GM21529 (cell line): ENCODE data around the gene GRID2.

Experiments
- ATAC-seq: cut with Tn5 transposase; IDR thresholded peaks from one replicate; pipeline ENCODE4 v1.9.1; 2021; ENCODE audit not compliant: unreplicated experiment

GRID2 gene

DNA sequence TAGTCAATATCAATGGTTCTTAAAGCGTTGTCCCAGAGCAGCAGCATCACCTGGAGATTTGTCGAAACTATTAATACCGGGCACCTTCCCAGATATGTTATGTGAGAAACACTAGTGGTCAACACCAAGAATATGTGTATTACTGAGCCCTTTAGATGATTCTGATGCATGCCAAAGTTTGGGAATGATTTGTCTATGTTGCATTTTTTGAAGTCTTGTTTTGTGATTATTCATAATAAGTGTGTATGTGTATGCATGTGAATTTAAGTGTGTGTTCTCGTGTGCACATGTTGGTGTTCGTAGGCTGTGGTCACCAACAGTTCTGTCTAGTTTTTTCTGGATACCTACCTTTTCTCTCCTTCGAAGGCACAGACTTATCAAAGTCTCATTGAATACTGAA is 749.4 kb downstream of the GRID2 start:
- ATAC-seq: no peak

DNA sequence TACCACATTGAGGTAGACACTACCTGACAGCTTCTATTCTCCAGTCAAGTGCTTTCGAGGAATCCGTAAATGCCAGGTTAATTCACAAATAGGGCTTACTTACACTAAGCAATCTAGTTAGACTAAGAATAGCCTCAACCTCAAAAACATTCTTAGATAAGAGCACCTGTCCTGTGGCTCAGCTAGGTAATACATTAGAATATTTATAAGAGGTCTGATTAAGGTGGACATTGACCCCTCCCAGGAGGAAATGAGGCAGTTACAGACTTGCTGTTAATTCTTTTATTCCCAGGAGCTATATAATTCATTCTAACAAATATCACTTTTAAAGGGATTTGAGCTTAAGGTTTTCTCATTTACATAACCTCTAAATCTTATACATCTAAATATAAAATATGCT is 758.1 kb downstream of the GRID2 start:
- ATAC-seq: no peak

DNA sequence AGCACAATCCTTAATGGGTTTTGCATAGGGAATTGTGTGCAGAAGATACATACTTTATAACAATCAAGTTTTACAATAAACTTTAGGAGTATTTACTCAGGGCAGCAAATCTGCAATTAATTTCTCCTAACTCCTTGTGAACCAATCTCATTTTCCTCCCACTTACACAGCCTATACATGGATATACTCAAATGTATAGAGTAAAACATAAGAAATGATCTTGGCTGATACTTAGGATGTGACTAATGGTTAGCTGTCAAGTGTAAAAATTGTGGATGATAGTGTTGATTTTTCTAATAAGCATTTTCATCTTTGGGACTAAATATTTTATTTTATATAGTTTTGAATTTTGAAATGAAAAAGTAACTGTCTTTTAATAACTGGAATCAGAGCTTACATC is 759.6 kb downstream of the GRID2 start:
- no peak for ATAC-seq

DNA sequence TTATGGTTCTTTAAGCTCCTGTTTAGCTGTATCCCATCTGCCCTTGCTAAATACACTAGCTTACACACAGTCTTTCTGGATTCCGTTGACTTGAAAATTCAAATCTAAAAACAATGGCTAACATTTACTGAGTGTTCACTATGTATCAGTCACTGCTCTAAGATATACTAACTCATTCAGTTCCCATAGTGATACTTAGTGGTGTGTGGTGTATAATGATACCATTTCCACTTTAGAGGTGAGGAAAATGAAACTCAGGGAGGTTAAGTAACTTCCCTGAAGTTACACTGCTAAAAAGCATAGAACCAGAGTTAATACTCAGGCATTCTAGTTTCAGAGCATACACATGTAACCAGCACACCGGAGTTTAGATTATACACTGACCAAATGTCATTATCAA is 762.0 kb downstream of the GRID2 start:
- ATAC-seq: no peak

DNA sequence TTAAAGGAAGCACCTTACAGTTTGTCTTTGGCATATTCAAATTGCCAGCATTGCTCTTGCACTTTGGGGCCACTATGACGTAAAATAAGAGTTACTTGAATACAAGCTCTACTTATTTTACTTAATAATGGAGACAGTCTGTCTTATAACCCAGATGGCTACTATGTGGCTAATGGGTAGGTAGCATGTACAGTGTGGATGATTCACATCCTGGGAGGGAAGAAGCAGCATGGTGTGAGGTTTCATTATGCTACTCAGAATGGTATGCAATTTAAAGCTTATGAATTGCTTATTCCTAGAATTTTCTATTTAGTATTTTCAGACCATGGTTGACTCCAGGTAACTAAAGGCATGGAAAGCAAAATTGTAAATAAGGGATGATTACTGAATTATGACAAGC is 763.0 kb downstream of the GRID2 start:
- ATAC-seq: no peak

DNA sequence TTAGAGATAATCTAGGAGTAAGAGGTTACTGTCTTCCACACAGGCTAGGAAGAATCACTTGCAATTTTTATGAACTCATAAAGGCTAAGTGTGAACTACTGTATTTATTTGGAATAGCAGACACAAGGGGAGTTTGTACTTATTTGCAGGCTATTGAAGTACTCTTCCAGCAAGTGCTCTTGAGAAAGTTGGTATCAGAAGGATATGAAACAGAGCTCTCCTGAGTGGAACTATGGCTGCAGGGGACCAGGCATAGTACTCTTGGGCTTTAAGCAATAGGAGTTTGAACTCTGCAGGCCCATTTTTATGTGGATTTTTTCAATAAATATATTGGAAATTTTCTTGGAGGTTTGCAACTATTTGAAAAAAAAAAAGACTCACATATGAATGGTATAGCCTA is 768.5 kb downstream of the GRID2 start:
- no peak for ATAC-seq

DNA sequence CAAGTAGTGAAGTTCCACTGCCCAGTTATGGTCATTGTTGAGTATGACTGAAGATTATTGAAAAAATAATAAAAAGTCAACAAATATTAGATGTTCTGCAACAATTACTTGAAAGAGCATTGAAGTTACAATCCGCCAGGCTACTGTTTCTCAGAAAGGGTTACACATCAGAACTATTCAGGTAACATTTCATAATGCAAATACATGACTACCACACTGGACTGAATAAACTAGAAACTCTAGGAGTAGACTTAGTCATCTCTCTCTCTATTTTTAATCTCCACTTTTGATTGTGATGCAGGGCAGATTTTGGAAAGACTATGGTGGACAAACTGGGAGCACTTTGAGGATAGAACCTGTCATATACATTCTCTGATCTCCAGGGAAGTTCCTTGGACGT is 776.5 kb downstream of the GRID2 start:
- no peak for ATAC-seq

DNA sequence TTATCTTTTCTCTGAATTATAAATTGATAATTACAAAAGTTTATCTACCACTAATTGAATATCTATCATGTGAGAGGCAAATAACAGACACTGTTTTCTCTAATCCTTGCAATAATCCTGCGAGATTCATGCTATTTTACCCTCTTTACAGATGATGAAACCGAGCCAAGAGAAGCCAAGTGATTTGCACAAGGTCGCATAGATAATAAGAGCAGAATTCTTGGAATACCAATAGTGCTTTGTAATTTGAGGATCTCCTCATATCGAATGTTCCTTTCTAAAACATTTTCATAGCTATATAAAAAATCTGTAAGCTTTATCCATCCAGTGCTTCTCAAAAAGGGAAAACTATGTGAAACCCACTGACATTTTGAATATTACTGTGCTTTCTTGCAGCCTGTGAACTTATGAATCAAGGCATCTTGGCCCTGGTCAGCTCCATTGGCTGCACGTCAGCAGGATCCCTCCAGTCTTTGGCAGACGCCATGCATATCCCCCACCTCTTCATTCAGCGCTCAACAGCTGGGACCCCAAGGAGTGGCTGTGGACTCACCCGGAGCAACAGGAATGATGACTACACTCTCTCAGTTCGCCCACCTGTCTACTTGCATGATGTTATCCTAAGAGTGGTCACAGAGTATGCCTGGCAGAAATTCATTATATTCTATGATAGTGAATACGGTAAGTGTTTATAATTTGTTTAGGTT is 781.0 kb downstream of the GRID2 start:
- ATAC-seq: no peak

DNA sequence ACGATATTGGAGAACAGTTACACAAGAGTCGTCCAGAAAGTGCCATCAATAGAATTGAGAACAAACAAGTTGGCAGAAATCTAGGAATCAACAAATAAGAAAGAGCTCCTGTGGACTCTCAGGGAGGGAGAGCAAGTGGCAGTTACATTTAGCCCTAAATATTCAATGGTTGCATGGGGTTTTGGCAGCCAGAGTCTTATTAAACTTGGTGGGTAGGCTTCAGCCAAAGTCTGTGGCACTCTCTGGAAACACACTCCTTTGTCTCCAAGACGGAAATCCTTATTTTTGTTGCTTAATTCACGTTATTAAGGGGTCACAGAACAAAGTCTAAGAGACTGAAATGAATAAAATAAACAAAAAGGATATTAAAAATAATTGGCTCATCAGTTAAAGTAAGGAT is 782.6 kb downstream of the GRID2 start:
- no peak for ATAC-seq

DNA sequence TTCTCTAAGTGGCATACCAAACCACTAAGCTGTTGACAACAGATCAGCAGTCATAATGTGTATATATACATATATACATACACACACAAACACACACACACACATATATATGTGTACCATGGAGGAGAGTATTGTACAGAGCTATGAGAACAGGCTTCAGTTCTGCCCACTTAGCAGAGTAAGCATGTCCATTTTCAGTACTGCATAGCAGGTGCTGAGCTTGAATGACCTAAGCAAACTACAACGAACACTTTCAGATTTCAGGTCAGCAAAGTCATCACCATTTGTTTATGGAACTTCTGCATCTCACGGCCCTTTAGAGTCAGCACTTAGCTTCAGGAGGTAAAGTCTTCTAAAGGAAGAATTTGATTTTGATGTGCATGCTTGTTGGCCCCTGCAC is 789.0 kb downstream of the GRID2 start:
- ATAC-seq: no peak

DNA sequence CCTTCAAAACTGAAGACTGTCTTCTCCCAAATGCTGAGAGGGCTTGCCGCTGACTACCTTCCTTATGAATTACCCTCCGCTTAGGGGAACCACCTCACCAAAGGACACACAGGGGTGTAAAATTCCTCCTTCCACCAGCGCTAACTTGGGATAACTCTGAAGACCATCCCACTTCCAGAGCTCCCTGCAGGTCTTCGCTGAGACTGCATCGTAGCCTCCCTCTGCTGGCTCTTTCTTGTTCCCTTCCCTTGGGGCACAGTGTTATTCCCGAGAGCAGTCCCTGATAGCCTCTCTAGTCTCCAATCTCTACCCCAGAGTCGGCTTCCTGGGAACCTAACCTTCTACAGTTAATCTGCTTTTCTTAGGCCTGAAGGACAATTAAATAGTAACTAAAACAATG is 799.3 kb downstream of the GRID2 start:
- no peak for ATAC-seq

DNA sequence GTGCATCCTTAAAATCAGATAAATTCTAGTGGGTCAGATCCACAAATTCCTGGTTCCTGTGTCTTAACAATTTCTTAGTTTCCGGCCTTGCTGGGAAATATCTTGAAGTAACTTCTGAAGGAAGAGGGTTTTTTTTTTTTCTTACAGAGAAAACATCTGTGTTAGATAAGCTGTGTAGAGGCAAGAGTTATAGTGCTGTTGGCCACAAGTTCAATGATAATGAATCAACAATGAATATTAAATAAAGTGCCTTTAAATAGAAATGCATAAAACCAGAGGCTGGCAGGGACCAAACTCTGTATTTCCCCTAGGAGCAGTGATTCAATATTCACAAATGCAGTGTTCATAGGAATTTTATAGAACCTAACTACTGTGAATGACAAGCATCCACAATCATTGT is 812.9 kb downstream of the GRID2 start:
- no peak for ATAC-seq

DNA sequence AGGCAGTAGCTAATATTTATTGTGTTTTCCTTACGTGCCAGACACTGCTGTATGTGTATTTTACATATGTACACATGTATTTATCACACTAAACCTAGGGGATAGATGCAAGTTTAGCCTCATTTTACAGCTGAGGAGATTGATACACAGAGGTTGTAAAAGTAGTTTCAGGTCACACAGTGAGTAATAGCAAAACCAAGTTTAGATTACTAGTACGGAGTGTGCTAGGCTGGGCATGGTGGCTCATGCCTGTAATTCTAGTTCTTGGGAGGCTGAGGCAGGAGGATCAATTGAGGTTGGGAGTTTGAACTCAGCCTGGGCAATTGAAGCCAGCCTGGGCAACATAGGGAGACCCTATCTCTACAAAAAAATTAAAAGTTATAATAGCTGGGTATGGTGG is 823.7 kb downstream of the GRID2 start:
- ATAC-seq: no peak

DNA sequence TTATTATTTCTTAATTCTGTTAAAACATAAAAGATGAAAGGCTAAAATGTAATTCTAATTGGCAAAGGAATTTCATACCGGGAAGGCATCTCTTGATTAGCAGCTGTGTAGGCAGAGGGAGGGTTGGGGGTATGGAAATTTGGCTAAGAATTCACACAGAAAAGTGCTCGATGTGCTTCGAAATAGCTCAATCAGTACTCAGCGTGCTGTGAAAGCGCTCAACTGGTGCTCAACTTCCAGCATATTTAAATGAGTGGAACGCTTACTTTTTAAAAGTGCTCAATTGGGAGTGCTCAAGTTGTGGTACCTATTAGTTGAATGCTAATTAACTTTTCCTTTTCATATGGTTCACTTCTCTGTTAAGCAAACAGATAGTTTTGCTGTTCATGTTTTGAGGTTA is 828.9 kb downstream of the GRID2 start:
- no peak for ATAC-seq

DNA sequence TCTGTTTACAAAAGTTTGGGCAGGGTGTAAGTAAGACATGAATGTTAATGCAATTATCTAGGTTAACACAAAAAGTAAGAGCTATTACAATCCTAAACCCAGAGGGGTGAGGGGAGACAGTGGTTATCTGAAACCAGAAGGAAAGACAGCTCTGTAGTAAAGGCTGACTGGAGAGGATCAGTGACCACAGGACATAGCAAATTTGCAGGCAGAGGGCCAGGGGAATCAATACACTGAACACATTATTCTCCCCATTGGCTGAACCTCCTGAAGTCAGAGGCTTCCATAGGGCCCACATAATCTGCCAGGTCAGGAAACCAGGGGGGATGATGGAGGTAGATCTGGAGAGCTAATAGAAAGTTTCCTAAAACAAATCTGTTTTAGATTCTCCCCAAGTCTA is 835.4 kb downstream of the GRID2 start:
- no peak for ATAC-seq

DNA sequence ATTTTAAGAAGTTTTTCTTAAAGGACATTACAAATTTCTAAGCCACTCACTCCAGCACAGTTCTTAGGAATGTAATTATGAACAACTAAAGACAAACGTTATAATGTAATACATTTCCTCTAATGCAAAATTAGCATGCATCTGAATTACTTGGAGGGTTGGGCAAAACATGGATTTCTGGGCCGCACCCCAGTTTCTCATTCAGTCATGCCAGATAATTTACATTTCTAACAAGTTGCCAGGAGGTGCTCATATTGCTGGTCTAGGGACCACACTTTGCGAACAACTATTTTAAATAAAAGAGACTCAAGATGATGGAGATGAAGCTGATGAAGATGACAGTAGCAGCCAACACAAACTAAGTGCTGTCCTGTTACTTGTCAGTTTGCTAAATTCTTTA is 840.1 kb downstream of the GRID2 start:
- ATAC-seq: no peak

DNA sequence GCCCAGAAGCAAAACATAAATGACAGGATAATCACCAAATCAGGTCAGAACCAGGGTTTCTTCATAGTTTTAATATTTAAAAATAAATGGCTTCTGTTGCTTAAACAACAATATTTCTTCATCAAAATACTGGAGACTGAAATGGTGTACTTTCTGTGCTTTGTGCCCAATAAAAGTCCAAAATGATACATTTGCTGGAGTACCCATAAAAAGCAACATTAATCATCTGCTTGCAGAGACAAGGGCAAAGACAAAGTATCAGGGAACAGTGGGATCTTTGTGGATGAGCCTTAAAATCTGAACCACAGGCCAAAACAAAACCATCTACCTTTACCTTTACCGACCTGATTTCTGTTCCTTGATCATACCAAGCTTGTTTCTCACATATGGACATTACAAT is 840.9 kb downstream of the GRID2 start:
- ATAC-seq: no peak

DNA sequence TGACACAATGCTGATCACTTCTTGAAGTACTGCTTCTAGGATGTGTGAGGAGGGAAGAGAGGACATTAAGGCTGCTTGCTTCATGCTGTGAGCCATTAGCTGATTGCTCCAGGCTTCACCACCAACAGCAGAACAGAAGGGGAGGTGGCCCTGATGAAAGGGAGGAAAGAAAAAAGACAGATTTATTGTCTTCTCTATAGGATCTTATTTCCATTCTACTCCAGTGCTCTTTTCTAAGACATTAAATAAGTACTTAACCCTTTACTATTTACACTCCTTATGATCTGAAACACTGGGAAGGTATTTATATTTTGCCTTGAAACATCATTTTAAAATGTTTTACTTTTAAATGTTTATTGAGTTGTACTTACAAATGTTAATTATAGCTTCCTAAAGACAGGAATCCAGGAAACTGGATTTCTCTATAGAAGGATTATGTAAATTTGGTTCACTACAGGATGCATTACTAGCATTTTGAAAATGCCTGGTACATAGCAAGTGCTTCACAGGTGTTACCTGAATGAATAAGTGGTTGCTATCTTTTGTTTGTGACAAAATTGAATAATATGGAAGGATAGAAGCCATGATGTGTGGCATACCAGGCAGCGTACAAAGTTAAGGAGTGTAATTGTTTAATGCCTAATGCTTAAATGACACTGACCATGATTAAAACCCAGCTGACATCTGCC is 843.9 kb downstream of the GRID2 start:
- ATAC-seq: no peak

DNA sequence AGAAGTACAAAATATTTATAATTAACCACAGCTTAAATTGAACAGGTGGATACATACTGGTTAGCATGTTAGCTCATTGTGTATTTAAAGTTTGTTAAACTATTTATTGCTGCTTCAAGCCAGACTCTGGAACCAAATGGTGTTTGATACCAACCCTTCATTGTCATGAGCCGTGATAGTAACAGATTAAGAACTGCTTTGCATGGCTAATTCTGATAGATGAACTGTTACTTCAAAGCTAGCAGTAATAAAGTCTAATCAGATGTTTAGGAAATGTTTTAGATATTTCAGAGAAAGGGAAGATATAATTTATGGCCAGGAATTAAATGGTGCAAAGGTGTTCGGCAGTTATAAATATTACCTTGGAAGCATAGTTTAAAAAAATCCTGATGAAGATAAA is 848.7 kb downstream of the GRID2 start:
- no peak for ATAC-seq

DNA sequence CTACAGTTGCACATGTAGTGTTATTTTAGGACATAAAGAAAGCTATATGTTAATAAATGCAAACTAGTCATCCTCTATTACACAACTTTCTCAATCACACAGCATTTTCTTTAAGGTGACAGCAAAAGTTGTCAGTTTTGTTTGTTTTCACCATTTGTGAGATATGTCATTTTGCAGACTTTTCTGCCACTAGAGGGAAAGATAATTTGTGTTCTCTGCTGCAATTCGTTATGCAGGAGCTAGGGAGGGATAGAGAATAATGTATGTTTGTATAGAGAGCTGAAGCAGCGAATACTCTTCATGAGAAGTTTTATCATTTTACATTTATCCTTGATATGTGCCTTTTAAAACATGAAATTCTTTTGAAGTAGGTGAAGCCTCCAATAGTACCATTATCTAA is 854.2 kb downstream of the GRID2 start:
- no peak for ATAC-seq

DNA sequence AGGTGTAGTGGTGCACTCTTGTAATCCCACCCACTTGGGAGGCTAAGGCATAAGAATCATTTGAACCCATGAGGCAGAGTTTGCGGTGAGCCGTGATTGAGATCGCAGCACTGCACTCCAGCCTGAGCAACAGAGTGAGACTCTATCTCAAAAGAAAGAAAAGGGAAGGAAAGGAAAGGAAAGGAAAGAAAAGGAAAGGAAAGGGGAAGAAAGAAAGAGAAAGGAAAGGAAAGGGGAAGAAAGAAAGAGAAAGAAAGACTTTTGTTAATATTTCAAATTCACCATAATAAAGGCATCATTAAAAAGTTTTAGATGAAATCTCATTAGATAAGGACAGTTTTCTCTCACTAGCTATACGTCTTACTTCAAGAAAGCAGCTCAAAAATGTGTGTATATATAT is 864.3 kb downstream of the GRID2 start:
- no peak for ATAC-seq

DNA sequence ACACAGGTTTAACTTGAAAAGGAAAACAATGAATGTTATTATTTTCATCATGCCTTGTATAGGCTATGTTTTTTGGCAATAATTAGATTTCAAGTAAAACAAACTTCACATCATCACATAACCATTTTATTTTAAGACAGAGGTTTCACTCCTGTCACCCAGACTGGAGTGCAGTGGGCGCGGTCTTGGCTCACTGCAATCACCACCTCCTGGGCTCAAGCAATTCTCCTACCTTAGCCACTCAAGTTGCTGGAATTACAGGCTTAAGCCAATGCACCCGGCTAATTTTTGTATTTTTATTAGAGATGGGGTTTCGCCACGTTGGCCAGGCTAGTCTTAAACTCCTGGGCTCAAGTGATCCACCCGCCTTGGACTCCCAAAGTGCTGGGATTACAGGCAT is 866.2 kb downstream of the GRID2 start:
- ATAC-seq: no peak

DNA sequence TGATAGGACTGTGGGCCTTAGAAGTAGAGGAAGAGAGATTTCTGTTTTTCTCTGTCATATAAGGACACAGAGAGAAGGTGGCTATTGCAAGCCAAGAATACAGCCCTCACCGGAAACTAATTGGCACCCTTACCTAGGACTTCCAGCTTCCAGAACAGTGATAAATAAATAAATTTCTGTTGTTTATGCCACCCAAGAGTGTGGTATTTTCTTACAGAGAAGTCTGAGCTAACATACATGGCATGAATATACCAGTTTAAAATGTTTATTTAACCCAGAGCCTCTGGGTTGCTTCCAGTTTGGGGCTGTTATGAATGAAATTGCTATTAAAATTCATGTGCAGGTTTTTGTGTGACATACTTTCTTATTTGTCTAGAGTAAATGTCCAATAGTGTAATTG is 870.8 kb downstream of the GRID2 start:
- ATAC-seq: no peak
